ENCODE data around the gene MAP3K20. TPM values are rescaled to one million over a fixed set of nuclear protein-coding genes. Genes with fewer than 3 reads are reported as not detected.
A peak's percentile ranks its signal among the peaks of the same experiment; 100 is the strongest.

Gene MAP3K20
- total and polyA plus RNA-seq, 2 of the 4 experiments (the other 2 are of a cell fraction) = 27.5 to 84.4 TPM

GRCh38 chr2:173028671-173029070 is 47.0 kb upstream of the MAP3K20 start:
- in situ Hi-C loops (cut with MboI; ENCODE audit: low sequenced_read_pairs) (loop anchor here (5.0 to 25.0 kb wide), 2 partner anchors 184 to 334 kb away; partner anchors contain the start of gene CDCA7), dilution Hi-C loops (cut with HindIII; ENCODE audit: low sequenced_read_pairs, unreplicated experiment) (no loop called here), intact Hi-C loops (cut with micrococcal nuclease) (loop anchor here (1.0 to 5.0 kb wide), 4 partner anchors 47 to 1314 kb away; partner anchors contain the start of gene MAP3K20)
- no TSS peak for BruUV-seq (replicated peaks)
- Histone ChIP-seq H3K18ac (ENCODE audit: low read depth, low read length) (peak overlapping the region; percentile 88), H2AK5ac (ENCODE audit: low read depth, low read length) (peak overlapping the region; percentile 69; the same call in 1 of the 2 replicates), H3K27ac (ENCODE audit: insufficient read depth, low read length) (peak overlapping the region; percentile 99; the same call in 1 of the 2 replicates), H2AFZ (replicated peaks; ENCODE audit: low read length, poor library complexity) (no peak overlapping the region), H4K8ac (ENCODE audit: low read depth in 2 of 2, low read length in 2 of 2) (peak overlapping the region in 1 of 2 experiments; percentile 46; a peak in 2 of 4 replicates), H3K4me2 (ENCODE audit: low read depth, low read length) (peak overlapping the region; percentile 80), H3K9ac (ENCODE audit: low read depth, low read length) (peak overlapping the region; percentile 73; the same call in 1 of the 2 replicates), H4K91ac (ENCODE audit: insufficient read depth, low read depth, low read length) (peak overlapping the region; percentile 62), H3K9me1 (ENCODE audit: insufficient read depth, low read length) (peaks cover 2% of the 10 kb centered on the region), H3K56ac (ENCODE audit: extremely low read depth, insufficient read depth, low read length) (no peak overlapping the region), H2BK20ac (ENCODE audit: low read depth, low read length) (peak overlapping the region; percentile 67), H3K14ac (replicated peaks; ENCODE audit: low read depth, low read length) (peak overlapping the region; percentile 62), H3K4me3 (ENCODE audit: insufficient read depth, low read depth, low read length) (no peak overlapping the region), H3K4me1 (ENCODE audit: control insufficient read depth, insufficient read depth, low read length) (peaks cover 9% of the 10 kb centered on the region), H3K27me3 (ENCODE audit: control insufficient read depth, insufficient read depth, low read length) (no peaks in the 10 kb centered on the region), H3K23ac (ENCODE audit: low read depth, low read length) (peak overlapping the region; percentile 37; the same call in 1 of the 2 replicates), H3K79me1 (ENCODE audit: low read depth in 1 of 2, low read length in 2 of 2) (no peaks in the 10 kb centered on the region; a peak in 1 of 4 replicates), H3K4ac (ENCODE audit: low read depth, low read length) (peak overlapping the region; percentile 58; the same call in 1 of the 2 replicates), H2BK15ac (ENCODE audit: low read depth, low read length) (peak overlapping the region; percentile 52; the same call in 1 of the 3 replicates), H3K9me3 (ENCODE audit: control insufficient read depth, insufficient read depth, low read length) (no peaks in the 10 kb centered on the region), H3K36me3 (ENCODE audit: control insufficient read depth, insufficient read depth, low read length) (no peaks in the 10 kb centered on the region), H2BK5ac (ENCODE audit: low read depth, low read length, poor library complexity, severe bottlenecking) (peak overlapping the region; percentile 54), H4K20me1 (ENCODE audit: insufficient read depth, low read length) (no peaks in the 10 kb centered on the region), H2BK120ac (ENCODE audit: low read depth, low read length) (peak overlapping the region; percentile 70), H4K5ac (ENCODE audit: low read depth, low read length) (peak overlapping the region; percentile 86), H2AK9ac (replicated peaks; ENCODE audit: low read depth, low read length, poor library complexity) (no peak overlapping the region)
- ChIA-PET CTCF (interaction anchor here (0.8 to 3.8 kb wide), 11 partner anchors 10 to 187 kb away, joined by 3 to 51 read pairs (median 3); no protein-coding TSS in a partner anchor), POLR2A (ENCODE audit: unreplicated experiment) (interaction anchor here (0.5 kb wide), 2 partner anchors 62 to 1355 kb away, joined by 3 to 5 read pairs; no protein-coding TSS in a partner anchor)
- no peak for TF ChIP-seq MAFK (IDR thresholded peaks at IDR 0.05; ENCODE audit: low read depth, low read length)
- TF ChIP-seq RAD21 (IDR thresholded peaks at IDR 0.05; ENCODE audit: low read length) = 0 out of 2 replicates have a peak, but pooled peaks have one; percentile 8
- 0 out of 2 replicates have a peak, but pooled peaks have one; percentile 8 for TF ChIP-seq CTCF (conservative IDR thresholded peaks at IDR 0.05; ENCODE audit: low read depth, low read length)
- no peak for TF ChIP-seq CEBPB (IDR thresholded peaks at IDR 0.05; ENCODE audit: low read depth, low read length)
- no peak for TF ChIP-seq MAZ (IDR thresholded peaks at IDR 0.05; ENCODE audit: borderline replicate concordance, low read depth, low read length)
- WGBS, 2 experiments (ENCODE audit: extremely low coverage in 2 of 2, insufficient read length in 1 of 2) = 25% methylated on average over 1 of the region's 5 CpGs; no CpG with 5 or more reads in 1 of the 2 experiments
- ATAC-seq (ENCODE audit: low read depth) = peak; percentile 83
- DNase-seq = peak; percentile 88
